Suprapubic skin (tissue), 4 donors: ENCODE measurements around the gene RPS8. TPM values are rescaled to one million over a fixed set of nuclear protein-coding genes. Genes with fewer than 3 reads are reported as not detected.

Experiments
- DNase-seq, 2 donors: peaks; one replicate each; pipeline ENCODE4 v3.0.0-alpha.2; 2019; ENCODE audit warnings: low spot score in 2 of 2
- H3K27ac ChIP-seq: fragments of 200-600 bp; sonication (generic); one replicate; pipeline ENCODE4 v1.5.1; 2019
- H3K27me3 ChIP-seq: fragments of 200-600 bp; sonication (generic); one replicate; pipeline ENCODE4 v1.5.1; 2019
- H3K36me3 ChIP-seq: fragments of 200-600 bp; sonication (generic); one replicate; pipeline ENCODE4 v1.5.1; 2019
- H3K4me1 ChIP-seq: fragments of 200-600 bp; sonication (generic); one replicate; pipeline ENCODE4 v1.5.1; 2019
- H3K4me3 ChIP-seq: fragments of 200-600 bp; sonication (generic); one replicate; pipeline ENCODE4 v1.5.1; 2019; ENCODE audit warnings: mild to moderate bottlenecking
- H3K9me3 ChIP-seq: fragments of 200-600 bp; sonication (generic); one replicate; pipeline ENCODE4 v1.5.1; 2019
- CTCF ChIP-seq, 2 donors: fragments of 200-600 bp in 1 of 2; fragments of 450-650 bp in 1 of 2; sonication (generic) in 1 of 2; IDR thresholded peaks; one replicate each; pipeline ENCODE4 v1.5.1; 2016 to 2019; ENCODE audit warnings: antibody characterized with exemption in 2 of 2, mild to moderate bottlenecking in 1 of 2, moderate library complexity in 1 of 2
- EP300 ChIP-seq: sonication (generic); formaldehyde crosslinking; IDR thresholded peaks from one replicate; pipeline ENCODE4 v1.6.1; 2017; ENCODE audit warnings: antibody characterized with exemption
- POLR2A ChIP-seq, 2 donors: fragments of 450-650 bp; IDR thresholded peaks; one replicate each; pipeline ENCODE4 v1.6.1; 2017; ENCODE audit warnings: antibody characterized with exemption in 2 of 2, mild to moderate bottlenecking in 2 of 2, moderate library complexity in 2 of 2
- POLR2AphosphoS5 ChIP-seq, 3 donors: sonication (generic); formaldehyde crosslinking; IDR thresholded peaks; one replicate each; pipeline ENCODE4 v1.6.1; 2017; ENCODE audit warnings: antibody characterized with exemption in 3 of 3
- WGBS: methylation state at CpG from one replicate; pipeline ENCODE4 v1.1.5; 2018; 5-methylcytosine and 5-hydroxymethylcytosine counted together
- total RNA-seq, 4 donors: library from RNA; depleted of rRNA; stranded (reverse); fragments of >200 nt; gene quantifications; one replicate each; pipeline ENCODE4 v1.1.0, GENCODE V29; 2016

Gene RPS8
- total RNA-seq, 4 donors from 2014 or later = 1,858 to 3,271 (median 2,807) TPM

DNA sequence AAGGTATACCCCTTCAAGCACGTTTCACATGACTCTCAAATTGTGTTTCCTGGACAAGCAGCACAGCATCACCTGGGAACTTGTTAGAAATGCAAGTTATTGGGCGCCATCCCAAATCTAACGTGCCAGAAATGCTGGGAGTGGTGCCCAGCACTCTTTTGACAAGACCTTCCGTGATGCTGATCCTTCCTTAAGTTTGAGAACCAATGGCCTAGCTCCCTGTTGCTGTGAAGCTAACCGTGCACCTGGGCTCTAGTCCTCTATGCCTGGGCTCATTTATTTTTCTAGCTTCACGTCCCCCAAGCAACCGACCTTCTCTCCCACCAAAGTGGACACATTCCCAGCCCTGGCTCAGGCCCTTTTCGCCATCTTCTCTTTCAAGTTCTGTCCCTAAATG is 8.4 kb downstream of the RPS8 start:
- H3K36me3 ChIP-seq = peaks cover 25% of the 10 kb centered on the region
- H3K4me1 ChIP-seq = peaks cover 37% of the 10 kb centered on the region
- DNase-seq = no peak
- H3K9me3 ChIP-seq = no peaks in the 10 kb centered on the region
- H3K4me3 ChIP-seq = peak overlapping the region; percentile 51
- no peak for TF ChIP-seq CTCF (IDR thresholded peaks at IDR 0.05)
- no peak for TF ChIP-seq EP300
- TF ChIP-seq POLR2AphosphoS5 (IDR thresholded peaks at IDR 0.05) = no peak
- TF ChIP-seq POLR2A (IDR thresholded peaks at IDR 0.05) = no peak
- 27% methylated on average over 8 of the region's 8 CpGs for WGBS
- H3K27ac ChIP-seq = peak overlapping the region; percentile 43
- H3K27me3 ChIP-seq = no peaks in the 10 kb centered on the region

DNA sequence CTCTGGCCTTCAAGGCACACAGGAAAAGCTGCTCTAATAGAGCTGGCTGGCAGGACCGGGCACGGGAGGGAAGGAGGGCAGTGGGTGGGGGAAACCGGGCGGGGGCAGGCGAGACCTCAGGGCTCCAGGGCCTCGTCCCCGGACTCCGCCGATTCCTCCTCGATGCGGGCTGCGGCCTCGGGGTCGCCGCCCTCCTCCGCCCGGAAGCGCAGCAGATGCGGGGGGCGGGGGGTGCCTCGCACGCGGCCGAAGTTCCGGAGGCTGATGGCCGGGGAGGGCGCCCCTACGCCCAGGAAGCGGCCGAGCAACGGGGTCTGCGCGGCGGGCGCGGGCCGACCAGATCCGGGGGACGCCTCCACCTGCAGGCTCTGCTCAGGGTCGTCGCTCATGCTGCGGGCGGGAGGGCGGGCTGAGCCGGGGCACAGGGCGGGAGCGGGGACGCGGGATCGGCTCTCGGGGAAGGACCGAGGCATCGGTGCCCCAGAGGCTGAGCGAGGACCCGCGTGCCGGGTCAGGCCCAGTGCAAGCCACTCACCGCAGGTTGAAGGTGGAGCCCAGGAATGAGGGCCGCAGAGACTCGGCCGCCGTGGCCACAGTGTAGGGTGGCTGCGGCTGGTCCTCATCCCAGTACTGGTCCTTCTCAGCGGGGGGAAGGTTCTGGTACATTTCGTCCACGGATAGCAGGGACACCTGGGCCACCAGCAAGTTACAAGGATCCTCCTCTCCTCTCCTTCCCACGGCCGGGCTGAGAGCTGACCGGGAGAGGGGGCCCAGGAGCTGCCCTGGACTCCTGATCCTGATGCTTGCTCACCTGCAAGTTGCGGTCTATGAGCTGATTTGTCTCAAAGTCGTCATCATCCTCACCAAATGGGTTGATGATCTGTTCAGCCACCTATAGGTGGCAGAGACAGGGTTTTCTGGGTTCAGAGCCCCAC is 9.0 kb downstream of the RPS8 start:
- peak overlapping the region; percentile 51 for H3K4me3 ChIP-seq
- H3K36me3 ChIP-seq = peaks cover 19% of the 10 kb centered on the region
- H3K27me3 ChIP-seq = no peaks in the 10 kb centered on the region
- peak overlapping the region; percentile 43 for H3K27ac ChIP-seq
- H3K4me1 ChIP-seq = peaks cover 37% of the 10 kb centered on the region
- no peak for DNase-seq
- H3K9me3 ChIP-seq = no peaks in the 10 kb centered on the region
- 50% methylated on average over 13 of the region's 71 CpGs for WGBS
- TF ChIP-seq POLR2AphosphoS5 (IDR thresholded peaks at IDR 0.05) (no peak), POLR2A (IDR thresholded peaks at IDR 0.05) (no peak), CTCF (IDR thresholded peaks at IDR 0.05) (no peak), EP300 (no peak)

- Histone ChIP-seq H3K4me1 (peaks cover 37% of the 10 kb centered on the region), H3K27me3 (no peaks in the 10 kb centered on the region), H3K27ac (no peak overlapping the region), H3K9me3 (no peaks in the 10 kb centered on the region), H3K4me3 (no peak overlapping the region), H3K36me3 (peaks cover 12% of the 10 kb centered on the region)
- 91% methylated on average over 6 of the region's 6 CpGs for WGBS
- TF ChIP-seq EP300 (no peak), CTCF (IDR thresholded peaks at IDR 0.05) (no peak), POLR2A (IDR thresholded peaks at IDR 0.05) (no peak), POLR2AphosphoS5 (IDR thresholded peaks at IDR 0.05) (no peak)
- DNase-seq = no peak
Observed at GRCh38 chr1:44785029-44785380, 9.7 kb downstream of the RPS8 start.

DNA sequence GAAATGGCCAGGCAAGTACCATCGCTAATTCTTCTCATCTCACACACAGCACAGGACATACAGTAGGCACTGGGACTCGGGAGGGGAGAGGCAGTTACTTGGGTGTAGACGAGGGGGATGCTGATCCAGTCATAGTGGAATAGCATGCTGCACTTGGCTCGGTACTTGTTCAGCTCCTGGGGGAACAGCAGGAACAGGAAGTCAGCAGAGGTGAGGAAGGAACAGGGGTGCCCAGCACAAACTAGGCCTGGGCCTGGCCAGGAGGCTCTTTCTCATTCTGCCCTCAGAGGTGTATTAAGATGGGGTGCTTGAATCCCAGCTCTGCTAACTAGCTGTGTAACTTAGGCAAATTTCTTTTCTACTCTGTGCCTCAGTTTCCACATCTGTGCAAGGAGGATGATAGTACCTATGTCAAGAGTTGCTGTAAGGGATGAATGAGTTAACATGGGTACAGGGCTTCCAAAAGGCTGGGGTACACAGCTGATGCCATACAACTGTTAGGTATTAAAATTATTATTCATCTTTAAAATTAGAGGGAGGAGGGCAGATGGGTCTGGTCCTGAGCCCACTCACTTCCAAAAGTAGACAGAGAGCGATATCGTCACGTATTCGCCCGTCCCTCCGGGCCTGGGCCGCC is 10.3 kb downstream of the RPS8 start:
- Histone ChIP-seq H3K27ac (no peak overlapping the region), H3K36me3 (peaks cover 6% of the 10 kb centered on the region), H3K27me3 (no peaks in the 10 kb centered on the region), H3K4me3 (peak overlapping the region; percentile 57), H3K4me1 (peaks cover 37% of the 10 kb centered on the region), H3K9me3 (no peaks in the 10 kb centered on the region)
- no peak for DNase-seq
- WGBS = 41% methylated on average over 10 of the region's 11 CpGs
- TF ChIP-seq POLR2AphosphoS5 (IDR thresholded peaks at IDR 0.05) (no peak), POLR2A (IDR thresholded peaks at IDR 0.05) (no peak), EP300 (no peak), CTCF (IDR thresholded peaks at IDR 0.05) (no peak)
